ENCODE data around the gene AGAP6. TPM values are rescaled to one million over a fixed set of nuclear protein-coding genes. Genes with fewer than 3 reads are reported as not detected.
"Not testable (repeated sequence)": the region's sequence is repeated elsewhere in the genome, so short reads cannot be mapped to it uniquely, and the experiment has no call there.

The AGAP6 gene
- total RNA-seq, 1 experiment from 2014 or later: 13.4 TPM

DNA sequence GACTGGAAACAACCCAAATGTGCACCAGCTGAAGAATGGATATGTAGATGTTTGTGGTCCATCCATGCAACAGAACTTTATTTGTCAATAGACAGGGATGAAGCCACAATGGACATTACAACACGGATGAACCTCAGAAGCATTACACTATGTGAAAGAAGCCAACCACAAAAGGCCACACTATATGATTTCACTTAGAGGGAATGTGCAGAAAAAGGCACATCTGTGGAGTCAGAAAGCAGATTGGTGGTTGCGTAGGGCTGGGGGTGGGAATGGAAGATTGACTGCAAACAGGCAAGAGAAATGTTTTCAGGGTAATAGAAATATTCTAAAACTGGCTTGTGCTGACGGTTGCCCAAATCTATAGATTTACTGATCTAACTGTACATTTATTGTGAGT, 45.3 kb downstream of the AGAP6 start:
- Histone ChIP-seq H4K5ac (ENCODE audit: insufficient read length, low read depth, low read length) (no peak overlapping the region), H3T11ph (ENCODE audit: low read length) (no peak overlapping the region), H4K91ac (ENCODE audit: insufficient read length, low read depth, low read length) (no peak overlapping the region), H3K14ac (ENCODE audit: insufficient read depth, low read length) (no peak overlapping the region), H2BK20ac (ENCODE audit: low read depth, low read length, poor library complexity, severe bottlenecking) (no peak overlapping the region), H2BK12ac (ENCODE audit: insufficient read length, low read depth, low read length) (no peak overlapping the region), H3K4me1 (ENCODE audit: insufficient read depth, low read length) (no peaks in the 10 kb centered on the region), H3K9me3 (ENCODE audit: control insufficient read depth, low read depth, low read length) (no peaks in the 10 kb centered on the region), H4K8ac (replicated peaks; ENCODE audit: insufficient read length, low read depth, low read length) (no peak overlapping the region), H3K4me2 (ENCODE audit: insufficient read depth, insufficient read length, low read length) (no peak overlapping the region), H3K79me1 (ENCODE audit: insufficient read depth, low read depth, low read length, poor library complexity, severe bottlenecking) (no peaks in the 10 kb centered on the region), H3K4ac (ENCODE audit: low read depth, low read length) (no peak overlapping the region), H3K18ac (ENCODE audit: insufficient read length, low read depth, low read length) (no peak overlapping the region), H3K9ac (ENCODE audit: extremely low read depth, insufficient read length, low read length) (no peak overlapping the region), H3K79me2 (ENCODE audit: insufficient read depth, low read length) (no peaks in the 10 kb centered on the region), H3K27me3 (ENCODE audit: insufficient read depth, low read length) (no peaks in the 10 kb centered on the region), H3K27ac (ENCODE audit: insufficient read length, low read depth, low read length) (no peak overlapping the region), H2BK5ac (ENCODE audit: insufficient read length, low read length) (no peak overlapping the region), H3K23me2 (ENCODE audit: insufficient read length, low read depth, low read length, poor library complexity, severe bottlenecking) (no peaks in the 10 kb centered on the region), H2AK5ac (ENCODE audit: insufficient read length, low read length) (no peak overlapping the region), H3K23ac (ENCODE audit: insufficient read length, low read depth, low read length) (no peak overlapping the region), H3K56ac (ENCODE audit: insufficient read length, low read depth, low read length) (no peak overlapping the region), H2AFZ (ENCODE audit: low read length) (no peak overlapping the region), H2BK15ac (ENCODE audit: low read depth, low read length) (no peak overlapping the region), H4K20me1 (ENCODE audit: control insufficient read depth, insufficient read depth, insufficient read length) (no peaks in the 10 kb centered on the region), H2BK120ac (ENCODE audit: low read depth, low read length, poor library complexity, severe bottlenecking) (no peak overlapping the region)
- no CpG with 5 or more reads among the region's 3 CpGs for WGBS (ENCODE audit: extremely low coverage, insufficient read length, low lambda C conversion rate)
- no peak for TF ChIP-seq CTCF (conservative IDR thresholded peaks at IDR 0.05)
- H3K36me3 Mint-ChIP-seq (ENCODE audit: insufficient read depth in 1 of 3, low read depth in 3 of 3): no peaks in the 10 kb centered on the region
- H3K4me1 Mint-ChIP-seq: no peaks in the 10 kb centered on the region; a peak in 1 of 4 replicates
- H3K27ac Mint-ChIP-seq: no peak overlapping the region
- H3K27me3 Mint-ChIP-seq (ENCODE audit: low read depth): peaks cover 11% of the 10 kb centered on the region
- no peak overlapping the region for H3K4me3 Mint-ChIP-seq
- DNase-seq: no peak
- no peaks in the 10 kb centered on the region for H3K9me3 Mint-ChIP-seq

- H3K23ac ChIP-seq (ENCODE audit: insufficient read length, low read depth, low read length); H3K9ac ChIP-seq (ENCODE audit: extremely low read depth, insufficient read length, low read length); H3K27me3 Mint-ChIP-seq (ENCODE audit: low read depth); H3K27ac Mint-ChIP-seq; H2BK120ac ChIP-seq (ENCODE audit: low read depth, low read length, poor library complexity, severe bottlenecking); H3K23me2 ChIP-seq (ENCODE audit: insufficient read length, low read depth, low read length, poor library complexity, severe bottlenecking); H3K4me1 Mint-ChIP-seq; H3T11ph ChIP-seq (ENCODE audit: low read length); H2AFZ ChIP-seq (ENCODE audit: low read length); H4K5ac ChIP-seq (ENCODE audit: insufficient read length, low read depth, low read length); H3K36me3 Mint-ChIP-seq (ENCODE audit: insufficient read depth in 1 of 3, low read depth in 3 of 3); DNase-seq; H3K79me1 ChIP-seq (ENCODE audit: insufficient read depth, low read depth, low read length, poor library complexity, severe bottlenecking); H3K14ac ChIP-seq (ENCODE audit: insufficient read depth, low read length); H2AK5ac ChIP-seq (ENCODE audit: insufficient read length, low read length); H3K9me3 Mint-ChIP-seq; H3K56ac ChIP-seq (ENCODE audit: insufficient read length, low read depth, low read length); H3K9me3 ChIP-seq (ENCODE audit: control insufficient read depth, low read depth, low read length); H3K18ac ChIP-seq (ENCODE audit: insufficient read length, low read depth, low read length); H3K27me3 ChIP-seq (ENCODE audit: insufficient read depth, low read length); H4K91ac ChIP-seq (ENCODE audit: insufficient read length, low read depth, low read length); H4K8ac ChIP-seq (replicated peaks; ENCODE audit: insufficient read length, low read depth, low read length); H3K27ac ChIP-seq (ENCODE audit: insufficient read length, low read depth, low read length); H3K4me2 ChIP-seq (ENCODE audit: insufficient read depth, insufficient read length, low read length); H2BK15ac ChIP-seq (ENCODE audit: low read depth, low read length); H3K79me2 ChIP-seq (ENCODE audit: insufficient read depth, low read length); H2BK12ac ChIP-seq (ENCODE audit: insufficient read length, low read depth, low read length); H3K4ac ChIP-seq (ENCODE audit: low read depth, low read length); H2BK5ac ChIP-seq (ENCODE audit: insufficient read length, low read length); H2BK20ac ChIP-seq (ENCODE audit: low read depth, low read length, poor library complexity, severe bottlenecking); H3K4me3 Mint-ChIP-seq; H4K20me1 ChIP-seq (ENCODE audit: control insufficient read depth, insufficient read depth, insufficient read length); H3K4me1 ChIP-seq (ENCODE audit: insufficient read depth, low read length): not testable (repeated sequence)
- no CpG with 5 or more reads among the region's 4 CpGs for WGBS (ENCODE audit: extremely low coverage, insufficient read length, low lambda C conversion rate)
These were observed 47.1 kb downstream of the AGAP6 start for GRCh38 chr10:50035337-50035736.
